ENCODE results near the gene HOXC12. TPM values are rescaled to one million over a fixed set of nuclear protein-coding genes. Genes with fewer than 3 reads are reported as not detected.

HOXC12 gene
- total RNA-seq, 1 donor from 2014 or later: not detected

GRCh38 chr12:53956251-53956887, 1.7 kb downstream of the HOXC12 start:
- no peak for DNase-seq (ENCODE audit: low spot score)

- DNase-seq (ENCODE audit: low spot score): no peak
These were observed 2.3 kb downstream of the HOXC12 start for GRCh38 chr12:53956914-53957536.

GRCh38 chr12:53958128-53958527, 3.4 kb downstream of the HOXC12 start:
- no peak for DNase-seq (ENCODE audit: low spot score)

GRCh38 chr12:53959314-53959713, 4.6 kb downstream of the HOXC12 start:
- DNase-seq (ENCODE audit: low spot score): no peak

DNA sequence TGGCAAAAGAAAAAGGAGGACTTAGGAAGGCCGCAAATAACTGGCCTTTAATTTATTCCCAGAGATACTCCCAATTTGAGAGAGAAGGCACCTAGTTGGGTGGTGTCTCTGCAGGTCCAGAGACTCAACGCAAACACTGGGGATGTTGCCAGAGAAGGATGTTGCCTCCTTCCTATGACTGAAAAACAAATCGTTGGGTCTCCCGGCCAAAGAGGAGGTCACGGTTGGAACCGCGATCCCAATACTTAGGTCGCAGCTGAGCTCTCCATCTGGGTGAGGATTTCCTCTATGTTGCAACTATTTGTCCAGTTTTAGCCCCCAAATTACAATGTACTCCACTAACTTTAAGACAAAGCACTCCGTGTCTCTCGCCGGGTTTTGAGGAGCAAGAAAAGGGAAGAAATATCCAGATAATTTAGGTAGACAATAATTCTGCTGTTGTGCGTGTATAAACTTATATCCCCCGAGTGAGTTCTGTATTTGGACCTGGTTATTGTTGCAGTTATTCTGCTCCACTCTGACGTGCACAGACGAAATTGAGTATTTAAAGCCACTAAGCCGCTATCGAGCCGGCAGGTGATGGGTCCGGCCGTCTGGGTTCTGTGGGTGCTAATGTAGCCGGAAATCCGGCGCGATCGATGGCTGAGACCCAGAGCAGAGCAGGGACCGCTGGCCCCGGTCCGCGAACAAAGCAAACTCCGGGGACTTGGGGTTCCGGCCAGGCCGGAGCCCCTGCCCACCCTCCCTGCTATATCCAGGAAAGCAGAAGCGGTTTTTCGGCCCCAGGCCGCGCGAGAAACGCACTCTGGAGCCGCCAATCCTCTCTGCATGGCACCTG, 5.7 kb downstream of the HOXC12 start:
- no peak for DNase-seq (ENCODE audit: low spot score)

GRCh38 chr12:53961025-53961761, 6.5 kb downstream of the HOXC12 start:
- DNase-seq (ENCODE audit: low spot score): no peak

DNA sequence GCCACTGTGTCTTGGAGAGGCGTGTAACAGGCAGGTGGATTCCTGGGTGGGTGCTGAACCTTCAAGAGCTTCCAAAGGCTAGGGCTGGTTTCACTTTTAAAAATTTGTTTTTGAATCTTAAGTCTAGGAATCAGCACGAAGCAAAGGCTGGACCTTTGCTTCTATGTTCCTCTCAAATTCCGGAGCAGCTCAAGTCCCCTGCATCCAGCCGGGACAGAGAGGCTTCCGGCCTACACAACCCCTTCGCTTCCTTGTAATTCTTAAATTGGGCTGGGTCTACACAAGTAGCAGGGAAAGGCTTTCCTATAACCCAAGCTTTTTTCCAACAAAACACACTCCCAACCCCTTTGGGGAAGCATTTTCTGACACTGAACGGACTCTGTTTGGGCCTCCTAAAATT, 8.3 kb downstream of the HOXC12 start:
- no peak for DNase-seq (ENCODE audit: low spot score)

DNA sequence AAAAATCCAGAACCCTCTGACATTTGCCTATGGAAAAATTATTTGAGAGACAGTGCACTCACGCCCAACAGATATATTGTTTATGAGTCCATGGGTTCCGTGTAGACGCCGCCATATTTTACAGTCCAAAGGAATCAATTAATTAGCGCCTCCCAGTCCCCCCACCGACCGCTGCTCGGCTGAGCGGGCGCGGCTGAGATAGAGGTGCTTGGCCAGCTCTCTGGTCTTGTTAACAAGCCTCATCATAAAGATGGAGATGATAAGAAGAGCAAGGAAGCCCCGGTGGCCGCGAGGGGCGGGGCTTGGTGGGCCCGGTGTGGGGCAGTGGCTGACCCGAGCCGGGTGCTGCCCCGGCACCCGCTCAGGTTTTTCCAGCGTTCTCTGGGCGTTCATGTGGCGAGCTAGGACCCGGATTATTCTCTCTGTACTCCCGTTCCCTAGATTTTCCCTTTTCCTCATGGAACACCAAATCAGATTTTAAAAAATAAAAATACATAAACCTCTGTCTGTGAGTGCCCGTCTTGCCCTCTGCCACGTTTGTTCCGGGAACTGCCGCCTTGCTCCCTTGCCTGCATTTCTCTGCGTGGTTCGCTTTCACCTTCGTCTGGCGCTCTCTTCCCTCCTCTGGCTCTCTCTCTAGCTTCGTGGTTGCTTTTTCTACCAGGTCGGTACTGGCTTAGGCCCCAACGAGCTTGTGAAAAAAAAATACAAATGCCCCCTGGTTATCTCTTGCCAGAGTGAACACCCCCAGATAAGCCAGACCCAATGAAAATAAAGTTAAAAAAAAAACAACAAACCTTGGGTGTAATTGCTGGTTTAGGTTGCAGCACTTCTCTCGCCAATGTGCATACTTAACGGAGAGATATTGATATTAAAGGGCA, 9.0 kb downstream of the HOXC12 start:
- no peak for DNase-seq (ENCODE audit: low spot score)

GRCh38 chr12:53964315-53964713, 9.6 kb downstream of the HOXC12 start:
- DNase-seq (ENCODE audit: low spot score): peak; percentile 47

DNA sequence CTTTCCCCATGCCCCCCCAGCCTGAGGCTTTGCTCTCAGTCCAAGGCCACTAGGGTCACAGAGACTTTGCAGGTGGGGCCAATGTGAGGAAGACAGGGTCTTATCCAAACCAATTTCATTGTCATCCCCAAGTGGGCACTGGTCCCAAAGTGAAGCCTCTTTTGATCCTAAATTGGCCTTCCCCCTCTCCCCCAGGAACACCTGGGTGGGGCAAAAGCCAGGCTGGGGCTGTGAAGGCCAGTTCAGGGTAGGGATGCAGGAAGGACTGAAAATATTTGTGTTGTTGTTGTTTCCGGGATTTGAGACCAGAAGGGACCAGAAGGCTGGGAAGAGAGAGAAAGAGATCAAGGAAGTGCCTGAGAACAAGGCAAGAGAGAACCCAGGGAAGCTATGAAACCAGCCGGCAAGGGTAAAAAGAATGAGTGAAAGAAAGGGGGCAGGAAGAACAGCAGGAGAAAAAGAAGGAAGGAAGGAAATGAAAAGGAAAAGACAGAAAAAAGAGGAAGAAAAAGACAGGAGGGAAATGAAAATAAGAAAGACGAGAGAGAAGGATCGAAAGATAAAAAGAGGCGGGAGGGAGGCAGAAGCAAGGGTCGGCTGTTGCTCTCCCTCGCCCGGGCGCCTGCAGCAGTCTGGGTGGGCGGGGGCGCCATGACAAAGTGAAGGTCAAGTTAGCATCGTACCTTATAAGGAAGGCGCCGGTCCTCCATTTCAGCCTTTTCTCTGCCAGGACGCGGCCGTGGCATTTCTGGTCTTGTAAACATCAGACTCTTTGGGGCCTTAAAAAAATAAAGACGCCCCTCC, 10.8 kb downstream of the HOXC12 start:
- peak; percentile 90 for DNase-seq (ENCODE audit: low spot score)

GRCh38 chr12:53966085-53966384, 11.3 kb downstream of the HOXC12 start:
- no peak for DNase-seq (ENCODE audit: low spot score)

DNA sequence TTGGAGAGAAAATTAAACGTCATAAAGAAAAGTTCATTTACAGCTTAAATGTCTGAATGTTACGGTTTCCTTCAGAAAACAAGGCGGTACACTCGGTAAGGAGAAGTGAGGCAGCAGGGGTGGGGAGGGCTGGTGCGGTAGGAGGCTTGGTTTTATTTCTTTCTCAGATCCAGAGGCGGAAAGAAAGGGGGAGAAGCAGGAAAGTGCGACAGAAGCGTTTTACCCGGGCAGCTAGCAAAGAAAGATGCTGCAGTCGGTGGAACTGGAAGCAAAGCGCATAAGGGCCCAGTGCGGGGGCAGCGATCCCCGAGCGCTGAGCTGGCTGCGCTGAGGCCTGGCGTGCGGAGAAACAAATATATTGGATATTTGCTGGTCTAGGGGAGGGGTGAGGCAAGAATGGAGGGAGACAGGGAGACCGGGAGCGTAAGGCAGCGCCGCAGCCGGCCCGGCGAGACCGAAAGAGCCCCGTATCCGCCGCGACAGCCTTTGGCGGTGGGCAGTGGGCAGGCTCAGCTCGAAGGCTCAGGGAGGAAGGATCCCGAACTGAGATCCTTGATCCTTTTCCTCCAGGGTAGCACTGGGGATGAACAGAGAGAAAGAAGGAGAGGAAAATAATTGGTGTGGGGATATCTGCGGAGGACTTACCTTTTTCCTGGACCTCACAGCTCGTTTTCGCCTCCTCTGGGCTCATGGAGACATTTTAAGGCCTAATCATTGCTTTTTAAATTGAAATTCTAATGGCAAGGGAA, 11.9 kb downstream of the HOXC12 start:
- DNase-seq (ENCODE audit: low spot score): no peak

DNA sequence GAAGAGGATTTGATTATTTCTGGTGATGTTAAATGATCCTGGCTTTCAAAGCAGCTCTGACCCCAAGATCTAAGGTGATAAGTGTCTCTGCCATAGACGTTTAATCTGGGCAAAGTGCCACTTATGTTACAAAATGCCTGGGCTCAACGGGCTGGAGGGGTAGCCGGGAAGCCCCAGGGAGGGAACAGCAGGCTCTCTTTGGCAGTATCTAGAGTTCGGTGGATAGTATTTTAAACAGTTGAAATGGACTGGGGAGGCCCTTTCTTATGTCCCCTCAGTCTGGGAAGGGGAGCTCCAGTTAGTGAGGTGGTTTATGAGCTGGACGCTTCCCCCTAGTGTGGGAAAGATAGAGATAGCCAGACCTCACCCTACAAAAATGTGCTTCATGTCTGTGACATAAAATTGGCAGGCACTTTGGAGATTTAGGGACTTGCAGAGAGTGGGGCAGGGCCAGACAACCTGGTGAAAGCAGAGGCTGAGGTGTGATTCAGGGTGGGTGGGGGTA, 12.8 kb downstream of the HOXC12 start:
- DNase-seq (ENCODE audit: low spot score): peak; percentile 76

- DNase-seq (ENCODE audit: low spot score): peak; percentile 54
These were observed 13.8 kb downstream of the HOXC12 start for GRCh38 chr12:53968214-53969127.

GRCh38 chr12:53969588-53970259, 15.0 kb downstream of the HOXC12 start:
- no peak for DNase-seq (ENCODE audit: low spot score)

GRCh38 chr12:53970451-53970850, 15.7 kb downstream of the HOXC12 start:
- DNase-seq (ENCODE audit: low spot score): no peak

DNA sequence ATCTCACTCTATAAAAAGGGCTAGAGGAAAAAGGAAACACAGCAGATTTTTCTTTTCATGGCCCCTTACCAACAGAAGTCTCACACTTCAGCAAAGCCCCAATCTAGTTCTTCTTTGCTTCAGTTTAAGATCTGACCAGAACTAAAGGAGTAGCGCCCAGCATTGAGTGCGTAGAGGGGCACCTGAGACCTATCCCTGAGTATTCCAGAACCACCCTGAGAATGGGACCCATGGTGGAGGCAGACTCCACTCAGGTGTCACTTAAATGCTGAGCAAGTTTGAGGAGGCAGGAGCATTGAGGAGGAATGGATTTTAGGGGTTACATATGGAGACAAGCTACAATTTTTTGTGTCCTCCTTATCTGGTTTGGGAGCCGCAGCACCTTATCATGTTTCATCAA, 16.4 kb downstream of the HOXC12 start:
- no peak for DNase-seq (ENCODE audit: low spot score)

DNA sequence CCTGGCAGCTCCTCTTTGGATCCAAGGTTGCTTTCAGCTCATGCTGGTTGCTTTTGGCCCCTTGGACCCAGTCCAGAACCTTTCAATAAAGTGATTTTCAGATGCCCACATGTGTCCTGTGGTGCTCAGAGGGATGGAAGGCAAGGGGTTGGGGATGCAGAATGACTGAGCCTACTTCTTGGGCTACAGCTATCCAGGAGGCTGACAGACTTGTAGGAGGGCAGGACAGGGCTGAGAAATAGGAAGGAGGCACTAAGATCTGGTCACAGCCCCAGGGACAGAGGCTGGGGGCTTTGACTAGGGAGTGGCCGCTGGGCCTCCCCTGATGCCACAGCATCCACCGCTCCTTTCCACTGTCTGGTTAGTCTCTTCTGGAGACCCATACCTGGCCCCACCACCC, 17.0 kb downstream of the HOXC12 start:
- DNase-seq (ENCODE audit: low spot score): no peak
